Measurements from ENCODE around the gene RPS10.

RPS10 gene

DNA sequence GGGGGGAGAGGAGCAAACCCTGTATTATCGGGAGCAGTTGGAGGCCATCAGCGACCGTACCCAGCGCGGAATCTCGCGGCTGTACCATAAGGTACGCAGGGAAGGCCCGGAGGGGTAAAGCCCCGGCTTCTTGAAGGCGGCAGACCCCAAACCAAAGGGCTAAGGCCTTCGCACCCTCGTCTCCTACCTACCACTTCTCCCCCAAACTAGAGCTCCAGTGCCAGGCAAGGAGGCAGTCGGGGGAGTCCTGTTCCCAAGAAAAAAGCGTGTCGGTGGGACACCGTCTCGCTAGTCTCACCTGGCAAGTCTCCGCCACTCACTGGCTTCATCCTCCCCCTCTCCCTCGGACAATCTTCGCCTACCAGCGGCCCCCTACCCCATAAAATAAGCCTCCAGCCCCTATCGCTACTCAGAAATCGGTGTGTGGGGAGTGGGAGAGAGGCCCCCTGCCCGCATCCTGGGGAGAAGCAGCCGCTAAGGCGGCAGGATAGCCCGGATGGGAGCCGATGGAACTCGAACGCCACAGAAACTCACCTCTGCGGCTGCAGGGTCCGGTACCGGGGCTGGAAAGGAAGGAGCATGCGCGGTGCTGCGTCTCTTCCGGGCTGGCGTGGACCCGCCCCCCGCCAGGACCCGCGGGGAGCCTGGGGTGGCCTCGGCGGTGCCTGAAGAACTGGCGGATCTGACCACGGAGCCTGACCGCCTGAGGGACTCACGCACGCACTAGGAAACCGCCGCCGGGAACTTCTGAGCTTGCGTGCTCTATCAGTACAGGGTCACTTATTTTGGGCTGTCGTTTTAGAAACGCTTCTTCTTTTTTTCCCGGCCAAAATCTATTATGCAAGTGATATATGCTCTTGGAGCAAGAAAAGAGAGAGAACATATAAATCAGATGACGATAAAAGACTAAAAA lies at the start of gene RPS10:
RPS10 (minus strand) TSS at position 572 of the 913 bp plus-strand sequence. CDS start 848 bp downstream, outside the sequence.
- peak; percentile 91 to 92 for DNase-seq

DNA sequence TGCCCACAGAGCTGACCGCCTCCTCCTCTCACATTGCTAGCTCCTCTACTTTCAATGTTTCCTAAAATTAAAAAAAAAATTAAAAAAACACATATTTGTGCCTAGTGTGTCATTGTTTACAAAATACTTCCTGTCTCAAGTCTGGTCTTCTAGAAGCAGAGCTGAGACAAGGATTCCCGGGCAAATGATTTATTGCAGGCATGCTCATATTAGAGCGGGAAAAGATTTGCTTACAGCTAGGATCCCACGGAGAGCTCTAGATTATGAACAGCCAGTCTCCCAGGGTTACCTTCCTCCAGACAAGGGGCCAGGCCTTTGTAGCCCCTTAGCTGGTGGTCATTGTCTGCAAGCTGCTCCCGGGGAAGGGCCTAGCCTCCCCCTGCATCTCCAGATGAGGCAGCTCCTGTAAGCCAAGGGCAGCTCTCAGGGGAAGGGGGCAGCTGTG lies 49.4 kb upstream of the RPS10 start:
- no peak for DNase-seq

DNA sequence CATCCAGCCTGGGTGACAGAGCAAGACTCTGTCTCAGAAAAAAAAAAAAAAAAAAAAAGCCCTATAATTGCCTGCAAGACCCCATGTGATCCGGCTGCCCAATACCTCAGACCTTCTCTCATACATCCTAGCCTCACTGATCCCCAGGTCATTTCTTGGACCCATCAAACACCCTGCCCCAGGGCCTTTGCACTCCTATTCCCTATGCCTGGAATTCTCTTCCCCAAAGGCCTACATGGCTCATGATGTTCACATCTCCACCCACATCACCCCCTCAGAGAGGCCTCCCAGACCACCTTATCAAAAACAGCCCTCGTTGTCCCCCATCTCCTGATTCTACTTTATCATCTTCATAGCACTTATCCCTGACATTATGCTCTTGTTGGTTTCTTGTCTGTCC lies 48.9 kb upstream of the RPS10 start:
- DNase-seq, result no peak

DNA sequence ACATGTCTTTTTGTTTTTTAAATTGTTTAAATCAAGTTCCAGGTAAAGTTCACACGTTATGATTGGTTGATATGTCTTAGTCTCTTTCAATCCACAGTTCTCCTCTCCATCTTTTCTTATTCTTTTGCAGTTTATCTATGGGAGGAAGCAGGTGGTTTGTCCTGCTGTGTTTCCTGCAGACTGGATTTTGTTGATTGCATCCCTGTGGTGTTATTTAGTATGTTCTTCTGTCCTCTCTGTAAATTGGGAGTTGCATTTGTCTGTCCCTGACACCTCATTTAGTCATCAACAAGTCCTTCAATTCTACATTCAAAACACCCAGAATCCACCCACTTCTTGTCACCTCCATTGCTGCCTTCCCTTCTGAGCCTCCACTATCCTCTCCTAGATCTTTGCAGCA lies 48.1 kb upstream of the RPS10 start:
- DNase-seq, result no peak

DNA sequence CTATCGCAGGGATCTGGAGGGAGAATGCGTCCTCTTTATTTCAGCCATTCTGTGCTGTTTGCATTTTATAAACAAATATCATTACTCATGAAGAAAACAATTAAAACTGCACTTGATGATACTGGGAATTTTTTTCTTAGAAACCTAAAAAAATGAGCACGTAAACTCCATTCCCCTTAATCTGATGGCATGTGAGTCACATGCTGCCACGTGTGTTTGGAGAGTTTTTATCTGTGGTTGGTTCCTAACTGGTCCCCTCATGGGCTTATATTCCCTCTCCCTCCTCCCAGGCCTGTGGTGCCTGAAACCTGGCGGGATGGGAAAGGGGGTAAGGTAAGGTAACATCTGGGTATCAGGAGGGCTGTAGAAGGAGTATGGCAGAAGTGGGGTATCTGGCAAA lies 46.6 kb upstream of the RPS10 start:
- no peak for DNase-seq

DNA sequence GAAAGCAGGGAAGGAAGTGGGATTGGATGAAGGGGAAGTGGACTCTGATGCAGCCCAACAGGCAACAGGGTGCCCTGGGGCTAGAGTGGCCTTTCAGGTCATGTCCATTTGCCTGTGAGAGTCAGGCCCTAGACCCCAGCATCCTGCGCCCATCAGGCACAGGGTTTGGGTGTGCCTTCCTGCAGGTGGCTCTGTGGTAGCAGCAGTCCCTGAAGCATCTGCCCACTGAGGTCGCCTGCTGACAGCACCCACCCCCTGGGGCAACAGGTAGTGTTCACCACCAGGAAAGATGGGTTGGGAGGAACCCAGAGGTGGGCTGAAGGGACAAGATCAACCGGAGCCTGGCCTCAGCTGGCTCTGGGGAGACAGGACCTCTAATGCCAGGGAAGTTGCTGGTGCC lies 43.6 kb upstream of the RPS10 start:
- DNase-seq, result no peak

DNA sequence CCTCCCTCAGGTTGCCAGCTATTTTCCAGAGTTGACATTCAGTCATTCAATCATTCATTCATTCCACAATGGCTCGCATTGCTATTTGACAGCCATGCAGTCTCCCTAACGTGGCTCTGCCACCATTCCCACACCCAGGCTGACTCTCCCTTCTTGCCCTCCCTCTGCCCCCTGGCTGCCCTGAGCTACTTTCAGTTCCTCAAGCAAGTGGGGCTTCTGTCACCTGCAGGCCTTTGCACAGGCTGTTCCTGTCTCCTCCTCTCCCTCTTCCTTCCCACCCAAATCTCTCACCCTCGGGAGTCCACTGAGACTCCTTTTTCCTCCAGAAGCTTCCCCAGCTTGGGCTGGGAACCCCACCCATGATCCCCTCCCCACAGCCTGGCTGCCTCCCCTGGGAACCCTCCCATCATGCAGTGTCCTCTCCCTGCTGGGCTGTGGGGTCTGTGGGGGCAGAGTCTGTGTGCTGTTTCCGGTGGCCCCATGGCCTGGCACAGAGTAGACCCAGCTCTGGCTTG lies 42.6 kb upstream of the RPS10 start:
- no peak for DNase-seq

DNA sequence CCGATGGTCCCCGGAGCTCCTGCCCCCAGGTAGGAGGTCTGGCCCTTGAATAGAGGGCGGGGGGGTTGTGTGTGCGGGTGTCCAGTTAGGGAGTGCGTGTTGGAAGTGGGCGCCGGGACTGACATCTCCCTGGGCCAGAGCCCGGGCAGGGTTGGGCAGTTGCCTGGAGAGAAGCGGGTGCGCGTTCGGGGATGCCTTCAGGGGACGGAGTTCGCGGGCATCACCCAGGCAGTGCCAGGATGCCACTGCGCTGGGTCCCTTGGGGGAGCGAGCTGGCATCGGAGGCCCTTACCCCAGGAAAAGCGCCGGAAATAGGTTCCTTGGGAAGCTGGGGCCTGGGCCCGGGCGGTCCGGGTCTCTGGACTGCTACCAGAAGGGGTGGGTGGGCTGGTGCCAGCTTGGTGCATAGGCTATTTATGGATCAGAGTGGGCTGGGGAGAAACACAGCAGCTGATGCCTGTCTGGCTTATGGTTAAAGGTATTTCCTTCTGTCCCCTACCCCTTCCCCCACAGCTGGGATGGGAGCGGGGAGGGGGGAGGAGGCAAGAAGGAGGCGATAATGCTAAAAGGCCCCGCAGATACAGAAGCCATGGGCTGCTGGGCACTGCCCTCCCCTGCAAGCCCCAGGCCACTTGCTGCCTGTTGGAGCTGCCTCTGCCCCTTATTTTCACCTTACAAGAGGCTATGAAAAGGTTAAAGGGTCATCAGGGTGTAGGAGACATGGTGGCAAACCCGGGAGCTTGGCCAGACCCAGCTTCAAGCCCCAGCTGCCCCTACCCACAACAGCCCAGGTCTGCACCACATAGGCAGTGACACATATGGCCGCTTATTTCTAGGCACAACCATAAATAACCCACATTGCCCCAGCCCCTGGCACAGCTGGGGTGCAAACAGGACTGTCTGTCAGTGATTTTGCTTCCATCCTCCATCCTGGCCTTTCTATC lies 40.6 kb upstream of the RPS10 start:
- DNase-seq, result no peak

DNA sequence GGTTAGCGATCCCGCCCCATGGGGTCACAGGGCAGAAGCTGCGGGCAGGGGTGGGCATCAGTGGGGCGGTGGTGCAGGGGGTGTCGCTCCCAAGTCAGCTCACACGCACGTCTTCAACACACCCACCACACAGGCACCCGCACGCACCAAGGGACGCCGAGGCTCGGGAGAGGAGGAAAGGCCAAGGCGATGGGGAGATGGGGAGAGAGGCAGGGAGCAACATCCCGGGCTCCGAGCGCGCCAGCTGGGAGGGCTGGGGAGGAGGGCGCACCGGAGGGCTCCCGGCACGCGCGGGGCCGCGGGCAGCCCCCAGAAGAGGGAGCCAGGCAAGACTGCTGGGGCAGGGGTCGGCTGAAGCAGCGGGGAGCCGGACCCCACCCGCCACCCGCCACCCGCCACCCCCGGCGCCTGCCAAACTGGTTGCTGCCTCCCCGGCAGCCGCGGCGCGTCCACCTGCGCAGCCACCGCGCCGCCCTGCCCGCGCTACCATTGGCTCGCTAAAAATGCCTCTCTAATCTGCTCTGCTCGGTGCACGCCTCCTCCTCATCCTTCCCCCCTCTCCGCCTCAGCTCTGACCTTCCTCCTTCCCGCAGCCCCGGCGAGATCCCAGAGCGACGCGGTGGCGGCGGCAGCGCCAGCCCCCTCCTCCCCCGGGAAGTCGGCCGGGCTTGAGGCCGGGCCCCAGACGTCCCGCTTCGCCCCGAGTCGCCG lies 39.8 kb upstream of the RPS10 start, which contains the start of gene PACSIN1:
PACSIN1 (plus strand) TSS at position 546 of the 711 bp plus-strand sequence. CDS start 60,230 bp downstream, outside the sequence.
- no peak for DNase-seq

DNA sequence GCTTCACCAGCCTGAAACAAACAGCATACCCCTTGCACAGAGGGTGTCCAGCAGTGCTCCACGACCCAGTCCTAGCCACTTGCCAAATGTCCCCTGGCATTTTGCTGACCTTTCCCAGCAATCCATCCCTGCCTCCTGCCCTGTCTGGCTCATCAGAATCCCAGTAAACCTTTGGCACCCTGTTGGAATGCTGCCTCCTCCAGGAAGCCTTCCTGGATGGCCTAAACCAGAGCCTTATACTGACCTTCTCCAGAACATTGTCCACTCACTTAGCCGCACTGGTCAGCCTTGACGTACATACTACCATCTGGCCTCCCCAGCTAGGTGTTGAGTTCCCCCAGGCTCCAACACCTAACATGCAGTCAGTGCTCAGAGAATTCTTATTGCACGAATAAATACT lies 38.0 kb upstream of the RPS10 start:
- no peak for DNase-seq

DNA sequence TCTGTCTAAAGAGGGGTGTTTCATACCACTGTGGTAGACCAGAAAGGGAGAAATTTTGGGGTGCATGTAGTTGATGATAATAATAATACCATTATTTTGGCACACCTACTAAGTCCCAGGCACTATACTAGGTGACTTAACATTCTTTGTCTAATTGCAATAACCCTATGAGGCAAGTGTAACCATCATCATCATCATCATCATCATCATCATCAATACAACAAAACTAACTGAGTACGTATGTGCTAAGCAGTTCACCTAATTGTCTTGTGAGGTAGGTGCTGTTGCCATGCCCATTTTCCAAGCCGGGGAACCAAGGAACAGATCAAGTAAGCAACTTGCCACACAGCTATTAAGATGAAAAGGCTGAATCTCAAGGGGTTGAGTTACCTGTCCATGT lies 37.4 kb upstream of the RPS10 start:
- DNase-seq, result no peak

DNA sequence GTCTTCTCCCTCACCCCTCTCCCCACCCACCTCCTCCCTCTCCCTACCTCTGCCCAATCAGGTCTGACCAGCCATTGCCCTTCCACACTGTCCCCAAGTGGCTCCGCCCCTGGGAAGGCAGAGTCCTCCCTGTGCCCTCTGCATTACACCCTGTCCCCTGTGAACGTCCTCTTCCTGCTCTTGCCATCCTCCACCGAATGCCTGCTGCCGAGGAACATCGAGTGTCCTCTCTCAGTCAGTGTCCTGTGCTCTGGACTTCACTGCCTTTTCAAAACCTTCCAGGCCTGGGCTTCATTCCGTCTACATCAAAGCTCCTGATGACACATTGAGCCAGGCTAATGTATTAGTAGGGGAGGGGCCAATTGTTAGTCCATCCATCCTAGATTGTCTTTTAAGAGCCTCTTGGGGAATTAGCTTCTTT lies 36.7 kb upstream of the RPS10 start:
- DNase-seq, result no peak

DNA sequence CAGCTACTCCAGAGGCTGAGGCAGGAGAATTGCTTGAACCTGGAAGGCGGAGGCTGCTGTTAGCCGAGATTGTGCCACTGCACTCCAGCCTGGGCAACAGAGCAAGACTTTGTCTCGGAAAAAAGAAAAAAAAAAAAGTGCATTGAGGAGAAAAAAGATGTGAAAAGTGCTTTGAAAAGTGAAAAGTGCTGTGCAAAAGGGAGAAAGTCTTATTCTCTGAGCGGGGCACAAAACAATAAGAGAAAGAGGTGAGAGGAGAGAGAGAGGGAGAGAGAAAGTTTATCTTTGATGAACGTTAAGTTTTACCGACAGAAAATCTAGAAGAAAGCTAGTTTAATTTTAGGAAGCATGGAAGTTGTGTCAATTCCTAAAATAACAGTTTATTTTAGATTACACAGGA lies 36.1 kb upstream of the RPS10 start:
- DNase-seq, result no peak

DNA sequence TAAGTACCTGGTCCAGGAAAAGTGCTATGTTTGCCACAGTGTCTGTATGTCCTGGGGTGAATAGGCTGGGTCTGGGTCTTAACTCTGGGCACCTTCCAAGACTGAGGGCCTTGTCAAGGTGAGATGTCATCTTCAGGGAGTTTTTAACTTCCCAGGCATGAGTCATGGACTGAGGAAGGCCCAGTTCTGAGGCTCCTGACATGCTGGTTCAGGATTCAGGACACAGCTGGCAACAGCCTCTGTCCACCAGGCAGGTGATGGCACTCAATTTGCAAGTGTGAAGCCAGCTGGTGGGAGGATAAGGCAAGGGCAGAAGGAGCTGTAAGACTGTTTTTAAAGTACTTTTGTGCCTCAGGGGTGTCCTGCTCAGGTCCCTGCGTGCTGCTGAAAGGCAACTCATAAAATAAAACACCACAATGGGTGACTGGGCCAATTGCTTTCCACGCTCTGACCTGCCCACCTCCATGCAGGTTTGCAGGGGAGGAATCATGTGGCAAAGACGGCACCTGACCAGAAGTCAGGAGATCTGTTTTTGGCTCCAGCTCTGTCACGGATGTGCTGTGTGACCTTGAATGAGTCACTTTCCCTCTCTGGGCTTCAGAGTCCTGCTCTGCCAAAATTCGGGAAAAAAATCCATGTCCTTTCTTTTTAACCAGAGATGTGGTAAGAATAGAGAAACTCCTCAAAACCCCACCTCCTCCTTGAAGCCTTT lies 35.1 kb upstream of the RPS10 start:
- no peak for DNase-seq

DNA sequence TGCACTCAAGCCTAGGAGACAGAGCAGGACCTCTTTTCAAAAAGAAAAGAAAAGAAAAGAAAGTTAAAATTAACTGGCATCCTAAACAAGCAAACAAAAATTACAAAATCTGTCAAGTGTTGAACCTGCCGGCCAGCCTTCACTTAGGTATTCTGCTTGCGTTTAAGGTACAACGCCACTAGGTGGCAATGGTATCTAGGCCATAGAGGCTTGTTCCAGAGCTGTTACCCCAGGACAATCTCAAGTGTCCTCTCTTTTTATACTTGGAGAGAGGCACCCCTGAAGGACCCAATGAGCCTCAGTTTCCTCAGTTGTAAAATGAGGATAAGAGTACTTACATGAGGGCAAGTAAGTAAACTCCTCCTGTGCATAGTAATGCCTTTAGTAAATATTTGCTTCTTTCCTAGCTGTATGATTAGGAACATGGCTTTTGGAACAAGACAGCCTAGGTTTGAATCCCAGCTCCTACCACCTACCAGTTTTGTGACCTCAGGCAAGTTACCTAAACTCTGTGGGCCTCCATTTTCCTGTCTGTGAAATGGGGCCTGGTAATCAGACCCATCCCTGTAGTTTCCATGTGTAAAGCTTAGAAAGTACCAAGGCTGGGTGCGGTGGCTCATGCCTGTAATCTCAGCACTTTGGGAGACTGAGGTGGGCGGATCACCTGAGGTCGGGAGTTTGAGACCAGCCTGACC lies 34.2 kb upstream of the RPS10 start:
- DNase-seq, result peak; percentile 69 to 70

DNA sequence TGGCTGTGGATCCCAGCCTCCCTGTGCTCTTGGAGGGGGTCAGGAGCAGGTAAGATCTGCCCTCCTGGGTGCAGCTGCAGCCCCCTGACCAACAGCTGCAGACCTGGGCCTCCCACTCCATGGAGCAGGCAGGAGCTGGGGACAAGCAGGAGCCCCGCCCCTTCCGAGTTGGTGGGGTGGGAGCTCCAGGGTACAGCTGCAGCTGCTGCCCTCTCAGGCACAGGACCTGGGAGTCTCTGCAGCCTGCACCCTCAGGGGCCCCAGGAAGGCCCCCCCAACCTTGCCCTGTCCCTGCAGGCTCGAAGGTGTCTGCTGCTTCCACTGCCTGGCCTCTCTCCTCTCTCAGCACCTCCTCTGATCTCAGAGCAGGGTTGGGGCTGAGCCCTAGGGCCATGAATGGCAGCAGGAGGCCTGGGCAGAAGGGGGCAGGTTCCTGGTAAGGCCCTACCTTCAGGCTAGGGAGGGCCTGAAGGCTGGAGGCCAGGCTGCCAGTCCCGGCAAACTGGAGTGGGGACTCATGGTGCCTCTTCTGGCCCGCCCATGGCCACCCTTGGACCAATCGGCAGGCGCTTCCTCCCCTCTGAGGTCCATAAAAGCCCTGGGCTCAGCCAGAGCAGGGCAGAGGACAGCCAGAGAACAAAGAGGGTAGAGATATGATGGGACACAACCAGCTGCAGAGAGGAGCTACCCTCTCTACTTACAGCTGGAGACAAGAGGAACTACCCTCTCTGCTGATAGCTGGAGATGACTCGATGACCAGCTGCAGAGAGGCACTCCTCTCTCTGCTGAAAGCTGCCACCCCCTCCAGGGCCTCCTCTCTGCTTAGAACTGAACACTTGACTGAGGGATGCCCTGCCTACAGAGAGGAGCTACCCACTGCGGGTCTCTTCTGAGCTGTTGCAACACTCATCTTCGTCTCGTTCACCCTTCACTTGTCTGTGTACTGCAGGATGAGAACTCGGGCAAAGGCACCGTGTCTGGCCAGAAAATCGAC lies 32.2 kb upstream of the RPS10 start:
- DNase-seq, result no peak

DNA sequence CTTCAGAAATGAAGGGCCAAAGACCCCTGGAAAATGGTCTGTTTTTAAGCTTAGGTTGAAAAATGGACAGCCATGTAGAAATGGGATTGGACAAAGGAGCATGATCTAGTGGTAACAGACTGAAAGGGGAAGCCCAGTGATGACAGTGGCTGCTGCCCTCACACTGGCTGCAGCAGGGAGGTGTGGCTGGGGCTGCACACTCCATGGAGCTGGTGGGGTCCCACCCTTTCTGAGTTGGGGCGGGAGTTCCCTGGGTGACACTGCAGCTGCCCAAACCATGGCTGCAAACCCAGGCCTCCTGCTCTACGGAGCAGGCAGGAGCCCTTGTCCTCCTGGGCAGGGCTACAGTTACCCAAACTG lies 31.5 kb upstream of the RPS10 start:
- DNase-seq, result no peak

DNA sequence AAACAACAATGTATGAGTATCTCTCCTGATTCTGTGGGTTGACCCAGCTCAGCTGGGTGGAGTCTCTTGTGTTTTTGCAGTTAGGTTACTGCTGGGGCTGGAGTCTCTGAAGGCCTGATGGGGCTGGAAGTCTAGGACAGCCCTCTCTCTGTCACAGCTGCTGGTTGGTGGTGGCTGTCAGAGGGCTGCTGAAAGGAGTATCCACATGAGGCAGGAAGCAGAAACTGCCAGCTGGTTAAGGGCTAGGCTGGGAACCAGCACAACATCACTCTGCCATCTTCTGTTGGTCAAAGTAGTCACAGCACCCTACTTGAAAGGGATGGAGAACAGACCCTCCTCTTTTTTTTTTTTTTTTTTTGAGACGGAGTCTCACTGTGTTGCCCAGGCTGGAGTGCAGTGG lies 30.0 kb upstream of the RPS10 start:
- no peak for DNase-seq

DNA sequence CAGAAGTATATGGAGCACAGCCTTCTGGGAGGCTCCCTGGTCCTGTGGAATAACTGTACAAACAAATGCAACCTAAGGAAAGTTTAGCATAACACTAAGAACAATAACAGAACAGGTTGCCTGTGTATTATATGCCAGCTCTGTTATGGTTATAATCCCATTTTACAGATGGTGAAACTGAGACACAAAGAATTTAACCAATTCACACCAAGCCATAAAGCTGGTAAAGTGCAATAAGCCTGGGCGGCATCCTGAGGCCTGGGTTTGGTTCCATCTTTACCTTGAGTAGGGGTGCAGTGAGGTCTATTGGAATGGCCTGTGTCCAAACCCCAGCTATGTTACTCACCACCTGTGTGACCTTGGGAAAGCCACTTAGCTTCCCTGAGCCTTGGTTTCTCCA lies 25.3 kb upstream of the RPS10 start:
- DNase-seq, result no peak

DNA sequence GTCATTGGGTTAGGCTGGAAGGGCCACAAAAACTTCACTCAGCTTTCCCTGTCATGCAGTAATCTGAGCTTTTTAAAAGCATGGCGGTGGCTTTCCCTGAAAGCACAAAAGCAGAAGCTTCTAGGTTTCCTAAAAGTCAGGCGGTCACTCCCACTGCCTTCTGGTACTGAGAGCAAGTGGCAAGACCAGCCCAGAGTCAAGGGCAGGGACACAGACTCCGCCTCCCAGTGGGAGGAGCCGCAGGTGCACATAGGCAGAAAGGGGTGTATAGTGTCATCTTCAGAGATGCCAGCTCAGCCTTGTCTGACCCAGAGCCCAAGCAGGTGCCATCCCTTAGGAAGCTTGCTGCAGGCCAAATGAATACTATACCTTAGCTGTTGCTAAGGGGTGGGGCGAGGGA lies 22.0 kb upstream of the RPS10 start:
- DNase-seq, result no peak

Data from AML-193 (cell line).